HG03103 (cell line): ENCODE results near the gene ENO1.

Experiments used
- ATAC-seq: cut with Tn5 transposase; IDR thresholded peaks from one replicate; pipeline ENCODE4 v1.9.1; 2021; ENCODE audit warnings: low read depth; ENCODE audit not compliant: unreplicated experiment

The ENO1 gene

GRCh38 chr1:8816264-8816663 lies 62.2 kb downstream of the ENO1 start:
- ATAC-seq: no peak

- ATAC-seq: no peak
Observed at GRCh38 chr1:8815582-8816151, 62.8 kb downstream of the ENO1 start.

- no peak for ATAC-seq
Observed at GRCh38 chr1:8814865-8815264, 63.6 kb downstream of the ENO1 start.

- no peak for ATAC-seq
Observed at GRCh38 chr1:8813991-8814390, 64.5 kb downstream of the ENO1 start.

- ATAC-seq: no peak
Observed at GRCh38 chr1:8813016-8813763, 65.3 kb downstream of the ENO1 start.

GRCh38 chr1:8812081-8812480 lies 66.4 kb downstream of the ENO1 start:
- no peak for ATAC-seq
